AML-193 (cell line): ENCODE results near the gene TNFRSF12A.

ENCODE experiments used
- DNase-seq, 2 experiments: peaks; one replicate each; lab custom pipeline; 2025; lab: John Stamatoyannopoulos, UW

The TNFRSF12A gene

GRCh38 chr16:3012828-3013420 is 7.2 kb upstream of the TNFRSF12A start, which contains the start of gene CLDN9:
TSS of gene CLDN9 (plus strand) at chr16:3012923. CDS start at chr16:3013363, 440 bp downstream.
- DNase-seq: no peak

GRCh38 chr16:3013491-3013951 is 6.6 kb upstream of the TNFRSF12A start:
- DNase-seq: no peak

GRCh38 chr16:3013998-3014690 is 6.0 kb upstream of the TNFRSF12A start:
- no peak for DNase-seq

GRCh38 chr16:3014971-3015370 is 5.2 kb upstream of the TNFRSF12A start:
- no peak for DNase-seq

GRCh38 chr16:3015865-3016521 is 4.2 kb upstream of the TNFRSF12A start:
- DNase-seq: no peak

GRCh38 chr16:3017344-3017743 is 2.8 kb upstream of the TNFRSF12A start:
- DNase-seq: no peak

- no peak for DNase-seq
These were observed 2.2 kb upstream of the TNFRSF12A start, which contains the start of gene CLDN6 for GRCh38 chr16:3017794-3018506. TSS of gene CLDN6 (minus strand) at chr16:3018183. CDS start at chr16:3016021, 2,162 bp downstream.

- DNase-seq: no peak
These were observed 448 bp upstream of the TNFRSF12A start for GRCh38 chr16:3019594-3020246.

GRCh38 chr16:3020604-3021448 is 658 bp downstream of the TNFRSF12A start:
- no peak for DNase-seq

GRCh38 chr16:3021449-3022207 is 1.5 kb downstream of the TNFRSF12A start:
- peak; percentile 42 to 45 for DNase-seq

- DNase-seq: peak; percentile 17 to 29
These were observed 2.1 kb downstream of the TNFRSF12A start for GRCh38 chr16:3022208-3022683.

- DNase-seq: no peak
These were observed 2.7 kb downstream of the TNFRSF12A start for GRCh38 chr16:3022684-3023414.

- DNase-seq: no peak
These were observed 3.2 kb downstream of the TNFRSF12A start for GRCh38 chr16:3023415-3023668.

- DNase-seq: peak; percentile 86 to 94
These were observed 3.7 kb downstream of the TNFRSF12A start, which contains the start of the genes HCFC1R1 and THOC6 for GRCh38 chr16:3023669-3024478. TSS of gene HCFC1R1 (minus strand) at chr16:3023942. CDS start at chr16:3023941, 1 bp downstream. TSS of gene THOC6 (plus strand) at chr16:3024035. CDS start at chr16:3024327, 292 bp downstream.

GRCh38 chr16:3025032-3026002 is 5.1 kb downstream of the TNFRSF12A start:
- DNase-seq: no peak

- no peak for DNase-seq
These were observed 5.8 kb downstream of the TNFRSF12A start for GRCh38 chr16:3026003-3026378.
